Measurements from ENCODE around the gene ZSWIM8.

Gene ZSWIM8

GRCh38 chr10:73744664-73744975 is 40.8 kb upstream of the ZSWIM8 start:
- TF ChIP-seq CTCF (IDR thresholded peaks at IDR 0.05; ENCODE audit: unreplicated experiment in 3 of 3) = no peak
- Mint-ChIP-seq H3K27ac (peak overlapping the region; percentile 99 to 100 (median 100)), H3K4me3 (peak overlapping the region; percentile 98 to 99 (median 99)), H3K9me3 (no peaks in the 10 kb centered on the region), H3K4me1 (peaks cover 28% of the 10 kb centered on the region), H3K27me3 (ENCODE audit: low read depth) (no peaks in the 10 kb centered on the region), H3K36me3 (ENCODE audit: low read depth) (peaks cover 21% of the 10 kb centered on the region)

- Mint-ChIP-seq H3K27me3 (ENCODE audit: low read depth) (no peaks in the 10 kb centered on the region), H3K4me3 (peak overlapping the region; percentile 62 to 79 (median 77)), H3K36me3 (ENCODE audit: low read depth) (peaks cover 37% of the 10 kb centered on the region), H3K27ac (peak overlapping the region; percentile 35 to 63 (median 56)), H3K4me1 (peaks cover 28% of the 10 kb centered on the region), H3K9me3 (no peaks in the 10 kb centered on the region)
- TF ChIP-seq CTCF (IDR thresholded peaks at IDR 0.05; ENCODE audit: unreplicated experiment in 3 of 3) = no peak
Measured at GRCh38 chr10:73746721-73747120, 38.7 kb upstream of the ZSWIM8 start.

GRCh38 chr10:73750819-73751218 is 34.6 kb upstream of the ZSWIM8 start:
- Mint-ChIP-seq H3K4me3 (no peak overlapping the region), H3K4me1 (peaks cover 6% of the 10 kb centered on the region), H3K27ac (no peak overlapping the region), H3K36me3 (ENCODE audit: low read depth) (peaks cover 53% of the 10 kb centered on the region), H3K27me3 (ENCODE audit: low read depth) (no peaks in the 10 kb centered on the region), H3K9me3 (no peaks in the 10 kb centered on the region)
- TF ChIP-seq CTCF (IDR thresholded peaks at IDR 0.05; ENCODE audit: unreplicated experiment in 3 of 3) = no peak

- no peaks in the 10 kb centered on the region for H3K9me3 Mint-ChIP-seq
- no peaks in the 10 kb centered on the region for H3K27me3 Mint-ChIP-seq (ENCODE audit: low read depth)
- H3K4me1 Mint-ChIP-seq = peaks cover 12% of the 10 kb centered on the region
- no peak for TF ChIP-seq CTCF (IDR thresholded peaks at IDR 0.05; ENCODE audit: unreplicated experiment in 3 of 3)
- no peak overlapping the region for H3K27ac Mint-ChIP-seq
- H3K36me3 Mint-ChIP-seq (ENCODE audit: low read depth) = peaks cover 62% of the 10 kb centered on the region
- no peak overlapping the region for H3K4me3 Mint-ChIP-seq
Measured at GRCh38 chr10:73756183-73756582, 29.2 kb upstream of the ZSWIM8 start.

GRCh38 chr10:73758704-73759511 is 26.5 kb upstream of the ZSWIM8 start:
- Mint-ChIP-seq H3K36me3 (ENCODE audit: low read depth) (peaks cover 62% of the 10 kb centered on the region), H3K4me1 (peaks cover 30% of the 10 kb centered on the region), H3K27me3 (ENCODE audit: low read depth) (no peaks in the 10 kb centered on the region), H3K27ac (peak overlapping the region; percentile 6 to 28 (median 13)), H3K9me3 (no peaks in the 10 kb centered on the region), H3K4me3 (no peak overlapping the region)
- TF ChIP-seq CTCF (IDR thresholded peaks at IDR 0.05; ENCODE audit: unreplicated experiment in 3 of 3) = no peak
